ENCODE data around the gene NABP1.

The NABP1 gene

GRCh38 chr2:191701696-191702095 lies 23.8 kb downstream of the NABP1 start:
- no peak overlapping the region for H3K4me3 ChIP-seq (ENCODE audit: low read depth, low read length)
- no peak for DNase-seq (ENCODE audit: low read depth, low spot score)
- TF ChIP-seq CTCF (IDR thresholded peaks at IDR 0.05; ENCODE audit: low read depth, low read length): no peak
- in situ Hi-C loops (cut with HindIII; ENCODE audit: low sequenced_read_pairs): no loop called here

GRCh38 chr2:191703079-191703725 lies 25.3 kb downstream of the NABP1 start:
- no peak for DNase-seq (ENCODE audit: low read depth, low spot score)
- no peak for TF ChIP-seq CTCF (IDR thresholded peaks at IDR 0.05; ENCODE audit: low read depth, low read length)
- in situ Hi-C loops (cut with HindIII; ENCODE audit: low sequenced_read_pairs): no loop called here
- H3K4me3 ChIP-seq (ENCODE audit: low read depth, low read length): no peak overlapping the region

- DNase-seq (ENCODE audit: low read depth, low spot score): no peak
- in situ Hi-C loops (cut with HindIII; ENCODE audit: low sequenced_read_pairs): no loop called here
- H3K4me3 ChIP-seq (ENCODE audit: low read depth, low read length): no peak overlapping the region
- TF ChIP-seq CTCF (IDR thresholded peaks at IDR 0.05; ENCODE audit: low read depth, low read length): no peak
These were observed 27.1 kb downstream of the NABP1 start for GRCh38 chr2:191705084-191705483.

- in situ Hi-C loops (cut with HindIII; ENCODE audit: low sequenced_read_pairs): no loop called here
- H3K4me3 ChIP-seq (ENCODE audit: low read depth, low read length): no peak overlapping the region
- no peak for TF ChIP-seq CTCF (IDR thresholded peaks at IDR 0.05; ENCODE audit: low read depth, low read length)
- DNase-seq (ENCODE audit: low read depth, low spot score): no peak
These were observed 27.8 kb downstream of the NABP1 start for GRCh38 chr2:191705701-191706100.

- no peak overlapping the region for H3K4me3 ChIP-seq (ENCODE audit: low read depth, low read length)
- DNase-seq (ENCODE audit: low read depth, low spot score): no peak
- TF ChIP-seq CTCF (IDR thresholded peaks at IDR 0.05; ENCODE audit: low read depth, low read length): no peak
- in situ Hi-C loops (cut with HindIII; ENCODE audit: low sequenced_read_pairs): no loop called here
These were observed 28.9 kb downstream of the NABP1 start for GRCh38 chr2:191706791-191707190.

GRCh38 chr2:191707542-191707941 lies 29.6 kb downstream of the NABP1 start:
- no peak for DNase-seq (ENCODE audit: low read depth, low spot score)
- TF ChIP-seq CTCF (IDR thresholded peaks at IDR 0.05; ENCODE audit: low read depth, low read length): no peak

More at GRCh38 chr2:191707542-191707941, 29.6 kb downstream of the NABP1 start:
- H3K4me3 ChIP-seq (ENCODE audit: low read depth, low read length): no peak overlapping the region
- in situ Hi-C loops (cut with HindIII; ENCODE audit: low sequenced_read_pairs): no loop called here
